DND-41 (cell line): ENCODE measurements around the gene TTC23L.

ENCODE experiments used
- ATAC-seq: fragments of 200-7000 bp; cut with Tn5 transposase; 3 replicates; pipeline ENCODE4 v1.9.1; 2021; ENCODE audit warnings: low read depth; ENCODE audit not compliant: insufficient read depth
- DNase-seq: peaks from one replicate; pipeline ENCODE4 v3.0.0-alpha.2; 2020
- H2AFZ ChIP-seq: 2 replicates; pipeline ENCODE4 v1.6.0; 2012; ENCODE audit warnings: low read depth, low read length
- H3K27ac ChIP-seq: 2 replicates; pipeline ENCODE4 v1.5.1; 2012; ENCODE audit warnings: low read length, inconsistent platforms
- H3K27me3 ChIP-seq: fragments of 200-600 bp; sonication (generic); 2 replicates; pipeline ENCODE4 v1.6.0; 2012; ENCODE audit warnings: low read length, mild to moderate bottlenecking, inconsistent platforms; ENCODE audit not compliant: insufficient read depth, poor library complexity
- H3K36me3 ChIP-seq: 2 replicates; pipeline ENCODE4 v1.5.1; 2012; ENCODE audit warnings: low read length, inconsistent platforms; ENCODE audit not compliant: insufficient read depth
- H3K4me1 ChIP-seq: 2 replicates; pipeline ENCODE4 v1.5.1; 2012; ENCODE audit warnings: mild to moderate bottlenecking, low read length; ENCODE audit not compliant: insufficient read depth
- H3K4me2 ChIP-seq: 2 replicates; pipeline ENCODE4 v1.6.0; 2012; ENCODE audit warnings: mild to moderate bottlenecking, moderate library complexity, low read length, inconsistent platforms; ENCODE audit not compliant: insufficient read depth
- H3K4me3 ChIP-seq, 2 experiments: fragments of 200-600 bp in 1 of 2; shearing (Covaris generic) in 1 of 2; 2 replicates each; pipeline ENCODE4 v1.5.1; 2012 to 2016; ENCODE audit warnings: inconsistent platforms in 2 of 2, low read length in 2 of 2, mild to moderate bottlenecking in 2 of 2, low read depth in 1 of 2, moderate library complexity in 1 of 2
- H3K79me2 ChIP-seq: 2 replicates; pipeline ENCODE4 v1.6.0; 2012; ENCODE audit warnings: low read length, inconsistent platforms; ENCODE audit not compliant: insufficient read depth
- H3K9ac ChIP-seq: 2 replicates; pipeline ENCODE4 v1.6.0; 2012; ENCODE audit warnings: low read depth, mild to moderate bottlenecking, inconsistent platforms, low read length, moderate library complexity
- H3K9me3 ChIP-seq: 2 replicates; pipeline ENCODE4 v1.5.1; 2012; ENCODE audit warnings: low read length, moderate library complexity, mild to moderate bottlenecking, inconsistent platforms; ENCODE audit not compliant: insufficient read depth, severe bottlenecking
- H4K20me1 ChIP-seq: 2 replicates; pipeline ENCODE4 v1.6.0; 2012; ENCODE audit warnings: low read length; ENCODE audit not compliant: insufficient read depth
- EZH2 ChIP-seq: IDR thresholded peaks from 3 replicates; pipeline ENCODE4 v1.6.1; 2012; ENCODE audit warnings: borderline replicate concordance, low read depth, mild to moderate bottlenecking, moderate library complexity, low read length, inconsistent platforms; ENCODE audit not compliant: severe bottlenecking
- TF ChIP-seq, protein P1 (sequence below): IDR thresholded peaks from 2 replicates; pipeline ENCODE4 v1.5.1; 2012; ENCODE audit warnings: borderline replicate concordance, low read length, moderate library complexity, mild to moderate bottlenecking; ENCODE audit not compliant: poor library complexity, severe bottlenecking; ENCODE audit errors: extremely low read depth

Gene TTC23L

DNA sequence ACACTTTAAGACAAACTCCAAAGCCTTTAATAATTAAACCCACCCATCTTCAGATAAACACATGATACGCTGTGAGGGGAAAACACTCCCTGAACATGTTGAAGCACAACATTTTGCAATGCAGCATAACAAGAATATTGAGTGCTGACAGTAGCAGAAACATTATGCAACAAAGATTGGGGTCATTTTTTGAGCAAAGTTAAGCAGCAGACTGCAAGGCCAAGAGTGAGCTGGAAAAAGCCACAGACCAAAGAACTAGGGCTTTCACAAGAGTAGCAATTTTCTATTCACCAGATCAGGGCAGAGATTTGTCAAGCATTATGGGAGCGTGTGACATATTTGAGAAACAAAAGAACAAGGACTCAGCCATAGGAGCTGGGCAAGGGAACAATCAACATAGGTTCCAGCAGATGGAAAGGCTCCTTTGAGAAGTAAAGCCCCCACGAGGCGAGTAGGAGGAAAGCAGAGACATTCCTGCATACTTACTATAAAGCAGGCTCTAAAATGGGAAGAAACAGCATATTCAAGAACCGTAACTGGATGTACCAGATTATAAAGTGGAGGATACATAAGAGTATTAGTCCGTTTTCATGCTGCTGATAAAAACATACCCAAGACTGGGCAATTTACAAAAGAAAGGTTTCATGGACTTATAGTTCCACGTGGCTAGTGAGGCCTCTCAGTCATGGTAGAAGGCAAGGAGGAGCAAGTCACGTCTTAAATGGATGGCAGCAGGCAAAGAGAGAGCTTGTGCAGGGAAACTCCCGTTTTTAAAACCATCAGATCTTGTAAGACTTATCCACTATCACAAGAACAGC lies 4.8 kb upstream of the TTC23L start:
- no peak for DNase-seq
- Histone ChIP-seq H3K27me3 (peaks cover 4% of the 10 kb centered on the region), H3K4me1 (no peaks in the 10 kb centered on the region), H3K4me2 (no peak overlapping the region), H3K9ac (no peak overlapping the region), H3K27ac (no peak overlapping the region), H3K79me2 (no peaks in the 10 kb centered on the region), H3K9me3 (no peaks in the 10 kb centered on the region), H3K4me3 (no peak overlapping the region), H2AFZ (no peak overlapping the region), H4K20me1 (no peaks in the 10 kb centered on the region), H3K36me3 (no peaks in the 10 kb centered on the region)
- no peak for ATAC-seq
- TF ChIP-seq, protein P1, sequence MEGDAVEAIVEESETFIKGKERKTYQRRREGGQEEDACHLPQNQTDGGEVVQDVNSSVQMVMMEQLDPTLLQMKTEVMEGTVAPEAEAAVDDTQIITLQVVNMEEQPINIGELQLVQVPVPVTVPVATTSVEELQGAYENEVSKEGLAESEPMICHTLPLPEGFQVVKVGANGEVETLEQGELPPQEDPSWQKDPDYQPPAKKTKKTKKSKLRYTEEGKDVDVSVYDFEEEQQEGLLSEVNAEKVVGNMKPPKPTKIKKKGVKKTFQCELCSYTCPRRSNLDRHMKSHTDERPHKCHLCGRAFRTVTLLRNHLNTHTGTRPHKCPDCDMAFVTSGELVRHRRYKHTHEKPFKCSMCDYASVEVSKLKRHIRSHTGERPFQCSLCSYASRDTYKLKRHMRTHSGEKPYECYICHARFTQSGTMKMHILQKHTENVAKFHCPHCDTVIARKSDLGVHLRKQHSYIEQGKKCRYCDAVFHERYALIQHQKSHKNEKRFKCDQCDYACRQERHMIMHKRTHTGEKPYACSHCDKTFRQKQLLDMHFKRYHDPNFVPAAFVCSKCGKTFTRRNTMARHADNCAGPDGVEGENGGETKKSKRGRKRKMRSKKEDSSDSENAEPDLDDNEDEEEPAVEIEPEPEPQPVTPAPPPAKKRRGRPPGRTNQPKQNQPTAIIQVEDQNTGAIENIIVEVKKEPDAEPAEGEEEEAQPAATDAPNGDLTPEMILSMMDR = no peak
- TF ChIP-seq EZH2 = no peak

DNA sequence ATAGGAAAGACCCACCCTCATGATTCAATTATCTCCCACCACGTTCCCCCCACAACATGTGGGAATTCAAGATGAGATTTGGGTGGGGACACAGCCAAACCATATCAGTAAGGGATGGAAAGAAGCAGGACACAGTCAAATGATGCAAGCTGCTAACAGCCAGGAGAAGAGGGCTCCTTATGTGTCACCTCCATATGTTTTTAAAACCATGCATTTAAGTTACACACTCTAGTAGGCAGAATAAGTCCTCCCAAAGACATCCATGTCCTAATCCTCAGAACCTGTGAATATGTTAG lies 4.2 kb upstream of the TTC23L start:
- no peaks in the 10 kb centered on the region for H3K36me3 ChIP-seq
- H4K20me1 ChIP-seq = no peaks in the 10 kb centered on the region
- no peak overlapping the region for H3K27ac ChIP-seq
- no peaks in the 10 kb centered on the region for H3K79me2 ChIP-seq
- no peak overlapping the region for H3K4me3 ChIP-seq
- H3K9ac ChIP-seq = no peak overlapping the region
- peaks cover 4% of the 10 kb centered on the region for H3K27me3 ChIP-seq
- H3K4me2 ChIP-seq = no peak overlapping the region
- TF ChIP-seq, protein P1 = no peak
- no peak for TF ChIP-seq EZH2
- H2AFZ ChIP-seq = no peak overlapping the region
- DNase-seq (no peak), ATAC-seq (no peak)
- H3K9me3 ChIP-seq = no peaks in the 10 kb centered on the region
- H3K4me1 ChIP-seq = no peaks in the 10 kb centered on the region

DNA sequence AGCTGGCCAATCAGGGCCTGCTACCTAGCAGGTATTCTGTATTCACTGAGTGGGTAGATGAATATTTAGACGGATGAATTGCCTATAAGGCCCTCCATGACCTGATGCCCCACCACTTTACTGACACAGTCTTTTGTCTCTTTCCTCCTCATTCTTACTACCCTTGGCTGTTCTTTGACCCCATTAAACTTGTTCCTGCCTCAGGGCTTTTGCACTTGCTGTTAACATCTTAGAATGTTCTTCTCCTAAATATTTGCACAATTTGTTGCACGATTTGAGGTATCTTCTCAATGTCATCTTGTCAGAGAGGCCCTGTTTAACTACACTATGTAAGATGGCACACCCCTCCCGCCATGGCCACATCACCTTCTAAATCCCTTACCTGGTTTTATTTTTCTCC lies 3.3 kb upstream of the TTC23L start:
- ATAC-seq = no peak

More for the DNA sequence above, 3.3 kb upstream of the TTC23L start:
- peaks cover 4% of the 10 kb centered on the region for H3K27me3 ChIP-seq
- no peak overlapping the region for H3K27ac ChIP-seq
- H3K4me1 ChIP-seq = no peaks in the 10 kb centered on the region
- H3K9ac ChIP-seq = no peak overlapping the region
- H3K9me3 ChIP-seq = no peaks in the 10 kb centered on the region
- no peaks in the 10 kb centered on the region for H3K79me2 ChIP-seq
- H3K36me3 ChIP-seq = no peaks in the 10 kb centered on the region
- H4K20me1 ChIP-seq = no peaks in the 10 kb centered on the region
- no peak for DNase-seq
- H3K4me3 ChIP-seq = no peak overlapping the region
- H2AFZ ChIP-seq = no peak overlapping the region
- TF ChIP-seq, protein P1 = no peak
- no peak for TF ChIP-seq EZH2
- H3K4me2 ChIP-seq = no peak overlapping the region
